K562 (cell line): Measurements from ENCODE around the gene MPHOSPH8. TPM values are rescaled to one million over a fixed set of nuclear protein-coding genes. Genes with fewer than 3 reads are reported as not detected.

Experiments
- ATAC-seq: fragments of 200-7000 bp; cut with Tn5 transposase; 3 replicates; pipeline ENCODE4 v1.9.1; 2020; ENCODE audit warnings: moderate library complexity
- BruUV-seq: library from RNA; stranded (reverse); fragments of 400-500 nt; replicated peaks from 2 replicates; lab custom pipeline; 2021; lab: Mats Ljungman, UMichigan
- CTCF ChIA-PET: fragments of 300-600 bp; formaldehyde crosslinking; extraction: SDS; loops from one replicate; lab custom pipeline; 2021; ENCODE audit warnings: low intra/inter-chr PET ratio; lab: Yijun Ruan, JAX
- POLR2A ChIA-PET: fragments of 300-600, 350-650 bp; sonication (Branson Sonifier 250); formaldehyde crosslinking; extraction: SDS; loops from one replicate; lab custom pipeline; 2021; ENCODE audit warnings: antibody characterized with exemption, inconsistent platforms; lab: Yijun Ruan, JAX
- DNase-seq, 4 experiments: peaks; one replicate each; pipeline versions ENCODE4 v3.0.0 to v3.0.0-alpha.2; 2011 to 2018; ENCODE audit warnings: low spot score in 3 of 4, mixed read lengths in 3 of 4; ENCODE audit errors: extremely low read depth in 1 of 4
- FAIRE-seq: peaks from 2 replicates; lab custom pipeline; 2011; peaks lifted over from hg19 to GRCh38; lab: Jason Lieb, UNC
- H2AFZ ChIP-seq: 2 replicates; pipeline ENCODE4 v1.6.0; 2011; ENCODE audit warnings: low read depth, low read length, control low read depth, inconsistent platforms
- H3K27ac ChIP-seq: fragments of 200-600 bp; 3 replicates; pipeline ENCODE4 v1.8.0; 2011; ENCODE audit warnings: low read depth, mild to moderate bottlenecking, control low read depth, inconsistent platforms, low read length, moderate library complexity, mixed read lengths; ENCODE audit errors: extremely low read depth
- H3K27me3 ChIP-seq, 2 experiments: fragments of 300-600 bp in 1 of 2; 2 replicates in 1 of 2; 3 replicates in 1 of 2; pipeline versions ENCODE4 v1.6.0 to v1.8.0; 2011; ENCODE audit warnings: inconsistent platforms in 2 of 2, low read length in 2 of 2, mild to moderate bottlenecking in 1 of 2, mixed read lengths in 1 of 2, moderate library complexity in 1 of 2; ENCODE audit not compliant: control insufficient read depth in 2 of 2, insufficient read depth in 2 of 2
- H3K36me3 ChIP-seq: fragments of 300-600 bp; 3 replicates; pipeline ENCODE4 v1.8.0; 2011; ENCODE audit warnings: mild to moderate bottlenecking, low read length, inconsistent platforms; ENCODE audit not compliant: control insufficient read depth, insufficient read depth
- H3K4me1 ChIP-seq, 2 experiments: fragments of 200-600 bp in 1 of 2; replicated peaks in 1 of 2; 2 replicates in 1 of 2; 3 replicates in 1 of 2; pipeline versions ENCODE4 v1.5.1 to v1.8.0; 2011; ENCODE audit warnings: inconsistent platforms in 2 of 2, low read length in 2 of 2, mild to moderate bottlenecking in 1 of 2, mixed read lengths in 1 of 2, moderate library complexity in 1 of 2; ENCODE audit not compliant: control insufficient read depth in 2 of 2, insufficient read depth in 2 of 2
- H3K4me2 ChIP-seq: 2 replicates; pipeline ENCODE4 v1.6.1; 2011; ENCODE audit warnings: low read length, control low read depth, inconsistent platforms, mixed read lengths; ENCODE audit not compliant: insufficient read depth
- H3K4me3 ChIP-seq: fragments of 200-600 bp; sonication (generic), shearing (Covaris generic); 2 replicates; pipeline ENCODE4 v1.5.1; 2016; ENCODE audit warnings: control low read depth, inconsistent platforms
- H3K79me2 ChIP-seq: fragments of 200-600 bp; 3 replicates; pipeline ENCODE4 v1.8.0; 2011; ENCODE audit warnings: low read length, inconsistent platforms; ENCODE audit not compliant: control insufficient read depth, insufficient read depth
- H3K9ac ChIP-seq, 2 experiments: 2 replicates each; pipeline versions ENCODE4 v1.6.0 to v1.6.1; 2011; ENCODE audit warnings: low read depth in 2 of 2, low read length in 2 of 2, control low read depth in 1 of 2, inconsistent platforms in 1 of 2, mild to moderate bottlenecking in 1 of 2, mixed read lengths in 1 of 2; ENCODE audit not compliant: insufficient read depth in 1 of 2
- H3K9me1 ChIP-seq: one replicate; pipeline ENCODE4 v1.6.0; 2011; ENCODE audit warnings: inconsistent platforms, mild to moderate bottlenecking, low read length, moderate library complexity; ENCODE audit not compliant: control insufficient read depth, insufficient read depth
- H3K9me3 ChIP-seq: replicated peaks from 2 replicates; pipeline ENCODE4 v1.5.1; 2011; ENCODE audit warnings: low read depth, low read length, inconsistent platforms; ENCODE audit not compliant: control insufficient read depth, insufficient read depth
- H4K20me1 ChIP-seq: replicated peaks from 2 replicates; pipeline ENCODE4 v1.6.1; 2011; ENCODE audit warnings: low read length, inconsistent platforms, mixed read lengths; ENCODE audit not compliant: control insufficient read depth, insufficient read depth
- JUND ChIP-seq, 2 experiments: IDR thresholded peaks; 2 replicates in 1 of 2; 3 replicates in 1 of 2; pipeline ENCODE4 v1.6.1; 2011; ENCODE audit warnings: borderline replicate concordance in 2 of 2, low read depth in 2 of 2, low read length in 2 of 2, improper control_type of control experiment in 1 of 2, missing biosample characterization in 1 of 2, missing genetic modification characterization in 1 of 2, missing genetic modification reagents in 1 of 2
- PCBP1 ChIP-seq: fragments of 200-400 bp; formaldehyde crosslinking; IDR thresholded peaks from 2 replicates; pipeline ENCODE4 v1.6.1; 2018; ENCODE audit warnings: mild to moderate bottlenecking, low read depth, low read length; ENCODE audit not compliant: poor library complexity, severe bottlenecking
- ZFPM2 ChIP-seq: fragments of 250-450 bp; sonication (Bioruptor Pico); IDR thresholded peaks from 2 replicates; pipeline ENCODE4 v1.5.1; 2022; ENCODE audit warnings: mild to moderate bottlenecking
- WGBS: fragments of 100-300 bp; shearing (Covaris generic); methylation state at CpG from one replicate; pipeline ENCODE4 v1.1.6; 2016; ENCODE audit warnings: low coverage, mixed read lengths; ENCODE audit not compliant: insufficient coverage; ENCODE audit errors: missing lambda C conversion rate; 5-methylcytosine and 5-hydroxymethylcytosine counted together
- in situ Hi-C: fragments of 300-500 bp; cut with MboI; formaldehyde crosslinking; loops from 4 replicates; pipeline ENCODE4 v1.15.0; 2018; ENCODE audit warnings: inconsistent platforms, mixed read lengths
- intact Hi-C: fragments of 100-400 bp; cut with micrococcal nuclease; formaldehyde crosslinking; loops from 2 replicates; pipeline ENCODE4 v1.14.2; 2022
- polyA plus RNA-seq, 8 experiments: library from polyadenylated mRNA; depleted of rRNA in 4 of 8; stranded (reverse) in 5 of 8; unstranded in 3 of 8; fragments of >200 nt; fragmentation: Nextera tagmentation in 2 of 8; fragmentation: Illumina TruSeq in 1 of 8; extraction: Ambion mirVana in 2 of 8; extraction: Trizol in 1 of 8; gene quantifications; 2 replicates each; pipeline versions ENCODE4 v1.2.1 to v1.2.3, GENCODE V29; 2011 to 2014; ENCODE audit warnings: inconsistent platforms in 1 of 8, missing spikeins in 1 of 8
- total RNA-seq, 7 experiments: library from RNA; depleted of rRNA in 6 of 7; stranded (reverse); fragments of >200 nt in 6 of 7; fragmentation: Illumina TruSeq in 2 of 7; extraction: Trizol in 2 of 7; gene quantifications; 2 replicates each; pipeline versions ENCODE4 v1.2.1 to v1.2.3, GENCODE V29; 2011 to 2021; ENCODE audit warnings: low replicate concordance in 1 of 7
- TF ChIP-seq, protein P1 (sequence below): IDR thresholded peaks from 2 replicates; pipeline ENCODE4 v1.6.1; 2011; ENCODE audit not compliant: insufficient read length; ENCODE audit errors: extremely low read depth
- TF ChIP-seq, protein P2 (sequence below), 2 experiments: fragments of 450-650 bp in 1 of 2; sonication (generic) in 1 of 2; formaldehyde crosslinking in 1 of 2; IDR thresholded peaks in 1 of 2; conservative IDR thresholded peaks in 1 of 2; 2 replicates each; pipeline versions ENCODE4 v1.6.1 to v1.8.1; 2016 to 2023; ENCODE audit warnings: mild to moderate bottlenecking in 2 of 2, moderate library complexity in 2 of 2, inconsistent platforms in 1 of 2, missing genetic modification reagents in 1 of 2

Gene MPHOSPH8
- total and polyA plus RNA-seq, 9 of the 15 experiments (the other 6 are each of a cell fraction or from before 2014, with no cell fraction given), result 10.3 to 24.8 (median 16.6) TPM

DNA sequence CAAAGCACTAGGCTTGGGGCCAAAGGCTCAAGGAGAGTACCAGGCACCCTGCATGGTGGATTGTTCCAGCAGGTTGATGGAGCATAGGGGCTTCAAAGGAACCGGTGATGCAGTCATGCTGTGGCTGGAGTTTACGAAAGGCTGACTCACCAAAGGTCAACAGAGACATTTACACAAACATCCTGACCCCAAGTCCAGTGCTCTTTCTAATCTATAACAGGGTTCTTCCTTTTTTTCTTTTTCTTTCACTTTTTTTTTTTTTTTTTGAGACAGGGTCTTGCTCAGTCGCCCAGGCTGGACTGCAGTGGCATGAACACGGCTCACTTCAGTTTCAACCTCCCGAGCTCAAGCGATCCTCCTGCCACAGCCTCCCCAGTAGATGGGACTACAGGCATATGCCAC is 36.5 kb upstream of the MPHOSPH8 start:
- H3K79me2 ChIP-seq, result no peaks in the 10 kb centered on the region; the same call in 2 of the 3 replicates
- in situ Hi-C loops, result no loop called here
- no peaks in the 10 kb centered on the region for H3K9me1 ChIP-seq
- H3K27ac ChIP-seq, result no peak overlapping the region
- 11% methylated on average over 5 of the region's 6 CpGs for WGBS
- H3K4me1 ChIP-seq, result peaks cover 0 to 5% of the 10 kb centered on the region in 2 experiments; a peak in 2 of 5 replicates
- TF ChIP-seq, protein P1, sequence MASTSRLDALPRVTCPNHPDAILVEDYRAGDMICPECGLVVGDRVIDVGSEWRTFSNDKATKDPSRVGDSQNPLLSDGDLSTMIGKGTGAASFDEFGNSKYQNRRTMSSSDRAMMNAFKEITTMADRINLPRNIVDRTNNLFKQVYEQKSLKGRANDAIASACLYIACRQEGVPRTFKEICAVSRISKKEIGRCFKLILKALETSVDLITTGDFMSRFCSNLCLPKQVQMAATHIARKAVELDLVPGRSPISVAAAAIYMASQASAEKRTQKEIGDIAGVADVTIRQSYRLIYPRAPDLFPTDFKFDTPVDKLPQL, result no peak
- TF ChIP-seq, protein P2, sequence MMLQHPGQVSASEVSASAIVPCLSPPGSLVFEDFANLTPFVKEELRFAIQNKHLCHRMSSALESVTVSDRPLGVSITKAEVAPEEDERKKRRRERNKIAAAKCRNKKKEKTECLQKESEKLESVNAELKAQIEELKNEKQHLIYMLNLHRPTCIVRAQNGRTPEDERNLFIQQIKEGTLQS (IDR thresholded peaks at IDR 0.05), result peak; percentile 21; the same call in 1 of the 2 replicates
- TF ChIP-seq, protein P2 (CRISPR knock-in tag; conservative IDR thresholded peaks at IDR 0.05), result no peak
- TF ChIP-seq JUND (IDR thresholded peaks at IDR 0.05; ENCODE audit: borderline replicate concordance, low read depth, low read length), result 0 out of 2 replicates have a peak, but pooled peaks have one; percentile 34
- peak; percentile 47; the same call in 1 of the 3 replicates for TF ChIP-seq JUND (tag; IDR thresholded peaks at IDR 0.05; ENCODE audit: borderline replicate concordance, low read depth, low read length)
- TF ChIP-seq PCBP1, result no peak
- TF ChIP-seq ZFPM2 (CRISPR knock-in tag), result no peak
- H3K4me2 ChIP-seq, result no peak overlapping the region
- no peaks in the 10 kb centered on the region for H4K20me1 ChIP-seq
- no peak overlapping the region for H3K4me3 ChIP-seq
- H2AFZ ChIP-seq, result no peak overlapping the region
- DNase-seq (peak in 1 of 4 experiments; percentile 11), ATAC-seq (no peak), FAIRE-seq (no peak)
- intact Hi-C loops, result no loop called here
- H3K9me3 ChIP-seq, result no peaks in the 10 kb centered on the region
- no peaks in the 10 kb centered on the region for H3K27me3 ChIP-seq
- CTCF ChIA-PET, result interaction anchor here (0.6 kb wide), 2 partner anchors 42 to 458 kb away, joined by 3 read pairs; no protein-coding TSS in a partner anchor
- BruUV-seq, result no TSS peak
- H3K9ac ChIP-seq, result no peak overlapping the region
- POLR2A ChIA-PET, result no interaction called here
- no peaks in the 10 kb centered on the region for H3K36me3 ChIP-seq
